NCI-H526 (cell line): ENCODE results near the gene RHBG.
A peak's percentile ranks its signal among the peaks of the same experiment; 100 is the strongest.

Source experiments
- DNase-seq, 2 experiments: peaks; one replicate each; lab custom pipeline; 2025; lab: John Stamatoyannopoulos, UW

Gene RHBG

DNA sequence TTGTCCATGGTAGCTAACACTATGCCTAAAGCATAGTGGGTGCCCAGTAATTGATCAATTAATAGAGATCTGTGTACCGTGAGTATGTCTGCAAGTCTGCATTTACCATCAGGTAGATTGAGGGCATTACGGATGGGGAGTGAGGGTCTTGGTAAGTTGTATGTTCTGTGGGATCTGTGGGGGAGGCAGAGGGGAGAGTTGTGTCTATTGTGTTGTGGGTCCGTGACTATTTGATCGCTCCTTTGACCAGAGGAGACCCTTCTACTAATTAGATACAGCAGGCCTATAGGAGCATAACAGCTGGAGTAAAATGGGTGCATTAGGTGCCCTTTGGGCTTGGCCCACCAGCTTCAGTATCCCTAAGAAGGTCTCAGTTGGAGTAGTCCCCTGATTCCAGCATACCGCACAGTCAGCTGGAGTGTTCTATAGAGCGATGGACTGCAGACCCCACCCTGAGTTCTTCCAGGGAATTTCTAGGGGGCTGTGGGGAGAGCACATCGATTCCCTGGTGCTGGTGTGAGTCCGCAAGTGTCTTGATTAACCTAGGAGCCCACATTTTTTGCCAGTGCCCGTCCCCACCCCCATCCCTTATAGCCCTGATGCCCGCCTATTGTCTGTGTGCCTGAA, 55.9 kb downstream of the RHBG start:
- no peak for DNase-seq

DNA sequence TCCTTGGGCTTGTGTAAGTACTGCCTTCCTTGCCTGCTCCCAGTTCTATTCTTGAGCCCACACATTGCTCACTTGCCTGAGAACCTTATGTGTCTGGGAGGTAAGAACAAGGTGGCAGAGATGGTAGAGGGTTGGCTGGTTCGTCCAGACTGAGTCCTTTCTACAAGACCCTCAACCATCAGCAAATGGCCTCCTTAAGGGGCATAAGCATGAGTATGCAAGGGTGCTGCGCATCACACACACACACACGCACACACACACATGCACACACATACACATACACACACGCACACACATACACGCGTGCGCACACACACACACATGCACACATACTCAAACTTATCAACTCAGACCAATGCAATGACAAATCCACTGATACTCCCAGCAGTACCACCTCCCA, 56.9 kb downstream of the RHBG start:
- DNase-seq = no peak

DNA sequence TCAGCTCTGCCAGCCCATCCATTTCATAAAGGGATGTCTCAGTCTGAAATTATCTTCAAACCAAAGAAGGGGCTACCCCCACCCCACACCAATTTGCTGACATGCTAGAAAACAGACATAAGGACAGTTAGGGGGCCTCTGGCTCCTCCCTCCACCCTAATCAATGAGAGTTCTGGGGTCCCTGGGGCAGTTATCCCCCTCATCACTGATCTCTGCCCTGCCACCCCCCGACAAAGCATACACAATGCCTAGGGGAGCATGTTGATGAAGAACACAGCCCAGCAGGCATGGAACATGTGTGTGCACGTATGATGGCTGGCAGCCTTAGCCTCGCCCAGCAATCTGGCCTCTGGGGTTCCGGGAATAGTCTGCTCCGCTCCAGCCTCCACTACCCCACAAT, 58.9 kb downstream of the RHBG start:
- no peak for DNase-seq

DNA sequence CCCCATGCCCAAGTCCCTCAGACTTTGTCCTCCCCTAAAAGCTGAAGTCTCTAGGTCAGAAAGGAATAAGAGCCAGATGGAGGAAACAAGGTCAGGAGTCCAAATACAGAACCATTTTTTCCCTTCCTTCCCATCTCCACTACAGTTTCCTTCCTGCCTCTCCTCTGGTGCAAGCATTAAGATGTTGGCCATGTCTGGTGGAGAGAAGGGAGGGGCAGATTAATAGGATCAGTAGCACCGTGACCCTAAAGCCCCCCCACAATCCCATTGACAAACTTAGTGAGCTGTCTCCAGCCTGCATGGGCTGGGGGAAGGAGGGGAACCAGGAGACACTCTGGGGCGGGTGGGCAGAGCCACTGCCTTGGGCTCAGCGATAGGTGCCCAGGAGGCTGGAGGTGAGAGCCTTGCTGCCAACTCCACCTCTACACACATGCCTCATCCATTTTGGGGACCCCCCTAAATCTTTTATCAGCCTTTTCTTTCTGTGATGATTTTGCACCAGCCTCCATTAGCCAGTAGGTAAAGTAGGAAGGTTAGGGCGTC, 59.8 kb downstream of the RHBG start:
- no peak for DNase-seq

DNA sequence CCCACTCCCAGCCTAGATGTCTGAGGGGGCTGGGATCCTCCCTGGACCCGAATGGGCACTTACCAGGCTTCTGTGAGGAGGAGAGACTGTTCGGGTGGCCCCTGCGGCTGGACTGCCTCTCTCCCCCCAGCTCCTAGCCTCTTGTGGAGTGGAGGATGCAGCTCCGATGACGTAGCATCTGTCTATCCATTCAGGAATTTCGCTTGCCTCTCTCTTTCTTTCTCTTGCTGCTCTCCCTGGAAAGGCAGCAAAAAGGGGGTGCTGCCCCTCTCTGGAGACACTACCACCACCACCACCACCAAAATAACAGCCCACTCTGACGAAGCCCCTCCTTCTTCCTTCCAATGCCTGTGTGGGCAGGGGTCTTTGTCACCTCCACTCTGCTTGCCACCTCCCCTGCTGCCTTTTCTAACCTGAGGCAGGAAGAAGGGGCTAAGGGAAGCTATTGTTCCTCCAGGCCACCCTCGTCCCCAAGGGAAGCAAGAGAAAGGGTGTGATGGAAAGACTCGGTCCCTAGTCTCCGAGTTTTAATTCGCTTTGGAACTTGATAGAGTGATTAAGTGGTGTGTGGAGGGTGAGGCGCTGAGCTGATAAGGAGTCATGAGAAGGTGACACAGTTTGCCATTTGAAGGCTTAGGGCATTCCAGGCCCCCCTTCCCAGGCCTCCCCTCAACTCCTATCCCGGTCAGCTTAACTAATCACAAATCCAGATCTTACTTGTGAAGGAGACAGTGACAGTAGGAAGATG, 60.5 kb downstream of the RHBG start:
- DNase-seq = peak in 1 of 2 experiments; percentile 32

DNA sequence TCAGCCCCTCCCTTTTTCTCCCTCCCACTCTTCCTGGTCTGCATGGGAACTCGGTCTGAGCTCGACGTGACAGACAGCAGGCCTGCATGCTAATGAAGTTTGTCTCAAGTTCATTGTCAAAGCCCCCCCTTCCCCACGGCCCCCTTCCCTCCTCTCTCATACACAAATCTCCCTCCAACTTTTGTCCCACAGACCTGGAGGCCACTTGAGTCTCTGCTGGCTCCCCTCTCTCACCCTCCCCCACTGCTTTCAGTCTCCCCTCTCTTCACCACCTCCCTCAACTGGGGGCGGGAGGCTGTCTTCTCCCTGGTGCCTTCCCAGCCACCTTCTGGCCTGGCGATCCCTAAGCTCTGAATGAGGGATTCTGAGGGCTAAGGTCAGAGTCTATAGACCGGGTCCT, 61.3 kb downstream of the RHBG start:
- DNase-seq = peak; percentile 27 to 82

DNA sequence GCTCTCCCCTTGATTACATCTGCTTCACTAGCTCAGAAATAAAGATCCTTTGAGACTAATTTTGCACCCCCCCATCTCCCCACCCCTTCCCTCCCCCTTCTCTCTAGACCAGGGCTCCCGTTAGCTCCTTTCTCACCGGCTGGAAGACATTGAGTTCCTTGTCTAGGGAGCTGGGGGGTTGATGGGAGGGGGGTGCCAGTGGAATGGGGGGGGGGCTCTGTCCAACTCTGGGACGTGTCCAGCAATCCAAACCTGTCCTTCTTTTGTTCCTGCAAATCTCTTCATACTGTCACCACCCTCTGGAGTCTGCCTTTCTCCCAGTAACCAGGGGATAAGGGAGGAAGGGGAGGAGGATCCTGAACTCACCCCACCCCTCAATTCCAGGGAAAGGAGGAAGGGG, 61.9 kb downstream of the RHBG start:
- DNase-seq = peak in 1 of 2 experiments; percentile 60

DNA sequence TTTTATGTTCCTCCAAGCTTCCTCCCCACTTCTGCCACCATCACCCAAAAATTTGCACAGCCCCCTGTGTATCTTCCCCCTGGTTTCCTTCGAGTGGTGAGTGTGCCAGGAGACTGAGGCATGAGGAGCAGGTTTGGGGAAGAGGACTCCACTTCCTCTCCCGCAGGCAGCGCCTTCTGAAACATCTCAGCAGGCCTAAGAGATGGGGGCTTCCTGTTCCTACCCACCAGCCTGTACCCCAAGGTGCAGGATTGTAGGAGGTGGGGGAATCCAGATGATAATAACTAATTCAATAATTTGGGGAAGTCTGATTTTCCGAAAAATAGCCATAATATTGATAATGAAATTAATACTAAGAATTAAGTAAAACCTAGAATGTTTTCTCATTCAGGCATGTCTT, 62.4 kb downstream of the RHBG start:
- no peak for DNase-seq

DNA sequence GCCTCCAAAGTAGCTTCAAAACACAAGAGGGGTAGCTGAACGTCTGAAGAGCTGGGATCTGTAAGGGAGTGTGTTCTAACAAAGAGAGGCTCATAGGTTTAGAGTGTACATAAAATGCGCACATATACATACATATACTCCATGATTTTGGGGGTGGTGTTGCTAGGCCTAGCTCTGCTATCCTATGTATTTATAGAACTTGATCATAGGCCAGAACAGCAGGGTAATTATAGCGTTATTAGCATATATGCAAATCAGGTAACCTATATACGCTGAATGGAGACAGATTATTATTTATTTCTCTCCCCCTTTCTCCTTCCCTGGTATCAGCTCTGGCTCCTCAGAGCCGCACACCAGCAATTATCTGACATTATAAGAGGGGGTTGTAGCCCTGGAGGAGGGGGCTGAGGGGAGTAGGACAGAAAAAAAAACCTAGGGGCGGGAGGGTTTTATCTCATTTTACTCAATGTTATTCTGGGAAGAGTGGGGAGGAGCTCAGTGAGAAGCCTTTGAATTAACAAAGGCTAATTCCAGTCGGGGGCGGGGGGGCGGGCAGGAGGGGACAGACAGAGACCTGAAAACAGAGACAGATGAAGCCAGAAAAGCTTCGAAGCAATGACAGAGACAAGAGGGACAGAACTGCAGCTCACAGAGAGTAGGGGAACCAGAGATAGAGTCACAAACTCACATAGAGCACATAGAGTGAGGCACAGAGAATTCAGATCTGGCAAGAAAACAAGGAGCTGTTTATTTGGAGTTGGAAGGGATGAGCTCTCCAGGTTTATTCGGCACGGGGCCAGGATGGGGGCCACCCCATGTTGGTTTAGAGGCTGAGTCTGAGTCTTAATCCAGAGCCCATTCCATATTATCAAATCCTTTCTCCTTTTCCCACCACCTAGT, 63.0 kb downstream of the RHBG start:
- peak; percentile 85 to 92 for DNase-seq

DNA sequence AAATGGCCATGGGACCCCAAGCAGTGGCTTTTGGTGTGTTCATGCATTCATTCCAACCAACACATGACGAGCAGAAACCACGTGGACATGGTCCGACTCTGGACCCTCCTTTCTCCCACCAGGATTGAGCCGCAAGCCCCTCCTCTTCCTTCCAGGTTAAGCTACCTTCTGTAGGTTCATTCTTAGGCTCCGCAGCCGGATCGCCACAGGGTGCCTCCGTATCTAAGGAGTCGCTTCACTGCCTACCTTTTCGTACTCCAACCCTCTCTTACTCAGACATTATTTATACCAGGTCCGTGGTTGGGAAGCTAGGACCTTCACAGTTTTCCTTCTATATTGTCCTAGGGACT, 63.6 kb downstream of the RHBG start:
- DNase-seq = peak in 1 of 2 experiments; percentile 72

DNA sequence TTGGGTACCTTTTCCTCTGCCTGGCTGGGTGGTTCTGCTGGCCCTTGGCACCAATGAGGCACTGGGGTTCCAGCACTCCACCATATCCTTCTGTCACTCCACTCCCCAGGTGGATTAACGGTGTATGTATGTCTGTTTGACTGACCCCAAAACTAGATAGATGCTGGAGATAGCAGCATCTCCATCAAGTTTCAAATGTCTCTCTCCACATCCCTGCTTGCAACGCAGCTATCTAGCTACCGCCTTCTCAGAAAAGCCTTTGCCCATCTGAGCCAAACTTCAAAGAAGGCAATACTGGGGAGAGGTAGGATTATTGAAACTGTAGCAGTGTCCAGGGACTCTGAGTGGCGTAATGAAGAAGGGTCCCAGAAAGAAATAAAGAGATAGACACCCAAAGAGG, 64.0 kb downstream of the RHBG start:
- no peak for DNase-seq

DNA sequence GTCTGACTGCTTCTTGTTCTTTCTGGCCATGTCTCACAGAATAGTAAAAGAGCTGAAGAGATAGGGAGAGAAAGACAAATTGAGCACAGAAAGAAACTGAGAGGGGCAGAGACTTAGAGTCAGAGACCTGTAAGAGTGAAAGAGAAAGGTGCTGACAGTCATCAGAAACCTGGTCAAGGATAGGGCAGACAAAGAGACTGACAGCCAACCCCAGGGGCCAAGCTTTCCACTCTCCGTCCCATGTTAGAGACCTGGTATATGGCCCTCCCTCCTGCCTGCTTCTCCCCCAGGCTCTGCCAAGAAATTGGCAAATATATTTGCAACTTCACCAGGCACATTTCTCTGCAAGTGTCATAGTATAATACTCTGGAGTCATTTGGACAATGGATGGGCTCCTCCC, 64.6 kb downstream of the RHBG start:
- DNase-seq = peak in 1 of 2 experiments; percentile 43
